Stomach (tissue), 9 donors: ENCODE measurements around the gene ABCF2. TPM values are rescaled to one million over a fixed set of nuclear protein-coding genes. Genes with fewer than 3 reads are reported as not detected.
A peak's percentile ranks its signal among the peaks of the same experiment; 100 is the strongest.

Experiments
- DNase-seq, 2 donors: peaks; one replicate each; pipeline versions ENCODE4 v3.0.0 to v3.0.0-alpha.2; 2013 to 2019
- H3K27ac ChIP-seq, 5 donors: fragments of 200-600 bp in 4 of 5; sonication (generic) in 4 of 5; one replicate each; pipeline ENCODE4 v1.5.1; 2013 to 2019; ENCODE audit warnings: mild to moderate bottlenecking in 1 of 5, moderate library complexity in 1 of 5
- H3K27me3 ChIP-seq, 3 donors: fragments of 200-600 bp; sonication (generic); one replicate each; pipeline ENCODE4 v1.5.1; 2017 to 2019; ENCODE audit warnings: mixed run types in 1 of 3
- H3K36me3 ChIP-seq, 4 donors: fragments of 200-600 bp; sonication (generic); 1 replicate in 3 of 4; 2 replicates in 1 of 4; pipeline ENCODE4 v1.5.1; 2016 to 2019
- H3K4me1 ChIP-seq, 4 donors: fragments of 200-600 bp; sonication (generic); one replicate each; pipeline ENCODE4 v1.5.1; 2016 to 2019
- H3K4me3 ChIP-seq, 4 donors: fragments of 200-600 bp; sonication (generic) in 3 of 4; one replicate each; pipeline ENCODE4 v1.5.1; 2016 to 2019; ENCODE audit warnings: mild to moderate bottlenecking in 1 of 4
- H3K9me3 ChIP-seq, 4 donors: fragments of 200-600 bp; sonication (generic); one replicate each; pipeline ENCODE4 v1.5.1; 2016 to 2019
- CTCF ChIP-seq, 7 experiments: fragments of 450-650 bp in 4 of 7; fragments of 200-600 bp in 3 of 7; sonication (generic) in 3 of 7; IDR thresholded peaks; one replicate each; pipeline ENCODE4 v1.5.1; 2016 to 2019; ENCODE audit warnings: antibody characterized with exemption in 7 of 7, control low read depth in 2 of 7, mild to moderate bottlenecking in 1 of 7
- EP300 ChIP-seq: sonication (generic); formaldehyde crosslinking; IDR thresholded peaks from one replicate; pipeline ENCODE4 v1.6.1; 2017; ENCODE audit warnings: antibody characterized with exemption
- POLR2A ChIP-seq, 4 donors: fragments of 450-650 bp; IDR thresholded peaks; one replicate each; pipeline ENCODE4 v1.6.1; 2016; ENCODE audit warnings: antibody characterized with exemption in 4 of 4, control low read depth in 2 of 4, mild to moderate bottlenecking in 1 of 4, moderate library complexity in 1 of 4
- POLR2AphosphoS5 ChIP-seq, 3 donors: sonication (generic); formaldehyde crosslinking; IDR thresholded peaks; one replicate each; pipeline ENCODE4 v1.6.1; 2016; ENCODE audit warnings: antibody characterized with exemption in 3 of 3
- WGBS, 5 donors: extraction: QIAGEN DNeasy Blood & Tissue Kit in 3 of 5; methylation state at CpG; one replicate each; pipeline versions ENCODE4 v1.1.5 to v1.1.7; 2013 to 2018; 5-methylcytosine and 5-hydroxymethylcytosine counted together
- intact Hi-C: fragments of 100-400 bp; cut with DNase I; formaldehyde crosslinking; loops from one replicate; pipeline ENCODE4 v1.15.1; 2023; ENCODE audit warnings: low total_unique reads
- polyA plus RNA-seq, 3 donors: library from polyadenylated mRNA; stranded (reverse); fragments of 200-250 nt; gene quantifications; one replicate each; pipeline ENCODE4 v1.2.3, GENCODE V29; 2013
- total RNA-seq, 5 donors: library from RNA; depleted of rRNA; stranded (reverse); fragments of >200 nt; gene quantifications; one replicate each; pipeline versions ENCODE4 v1.1.0 to v1.2.3, GENCODE V29; 2014 to 2016
- donor health status: healthy with polysubstance abuse.
- donor health status: Bipolar disorder and iron deficiency.
- donor health status: healthy.

Gene ABCF2
- total and polyA plus RNA-seq, 8 donors, result 5.2 to 28.0 (median 15.2) TPM

GRCh38 chr7:151245360-151246101 lies 18.5 kb upstream of the ABCF2 start:
- no peak for TF ChIP-seq POLR2A (IDR thresholded peaks at IDR 0.05)
- TF ChIP-seq CTCF (IDR thresholded peaks at IDR 0.05), result peak in 3 of 7 experiments; percentile 70 to 83 (median 74)
- no peak for TF ChIP-seq POLR2AphosphoS5 (IDR thresholded peaks at IDR 0.05)
- Histone ChIP-seq H3K4me3 (peak overlapping the region; percentile 41 to 53 (median 46)), H3K9me3 (no peaks in the 10 kb centered on the region), H3K36me3 (peaks cover 0 to 22% (median 18%) of the 10 kb centered on the region in 4 donors), H3K27me3 (peaks cover 0 to 38% (median 21%) of the 10 kb centered on the region in 3 donors), H3K4me1 (peaks cover 57 to 82% (median 76%) of the 10 kb centered on the region in 4 donors), H3K27ac (peak overlapping the region in 4 of 5 donors; percentile 20 to 93 (median 28))
- WGBS, 5 donors, result 5 to 14% (median 7%) methylated on average over 16 to 60 of the region's 60 CpGs
- DNase-seq, result peak; percentile 49 to 82
- intact Hi-C loops, result loop anchor here (10.0 kb wide), 1 partner anchor 59 kb away; no protein-coding TSS in a partner anchor

GRCh38 chr7:151244841-151245346 lies 17.9 kb upstream of the ABCF2 start:
- no peak for TF ChIP-seq EP300
- no peak for TF ChIP-seq CTCF (IDR thresholded peaks at IDR 0.05)
- no peak for TF ChIP-seq POLR2A (IDR thresholded peaks at IDR 0.05)
- TF ChIP-seq POLR2AphosphoS5 (IDR thresholded peaks at IDR 0.05), result no peak
- WGBS, 5 donors, result 6 to 24% (median 19%) methylated on average over 5 to 15 of the region's 15 CpGs
- H3K36me3 ChIP-seq, result peaks cover 0 to 28% (median 25%) of the 10 kb centered on the region in 4 donors
- peaks cover 0 to 38% (median 21%) of the 10 kb centered on the region in 3 donors for H3K27me3 ChIP-seq
- intact Hi-C loops, result loop anchor here (10.0 kb wide), 1 partner anchor 60 kb away; no protein-coding TSS in a partner anchor
- peak overlapping the region in 2 of 5 donors; percentile 20 to 93 for H3K27ac ChIP-seq
- H3K4me3 ChIP-seq, result peak overlapping the region; percentile 41 to 53 (median 46)
- H3K9me3 ChIP-seq, result no peaks in the 10 kb centered on the region
- H3K4me1 ChIP-seq, result peaks cover 52 to 79% (median 69%) of the 10 kb centered on the region in 4 donors
- no peak for DNase-seq

GRCh38 chr7:151244196-151244840 lies 17.3 kb upstream of the ABCF2 start:
- H3K4me1 ChIP-seq, result peaks cover 46 to 74% (median 64%) of the 10 kb centered on the region in 4 donors
- peak; percentile 55 to 84 for DNase-seq
- H3K4me3 ChIP-seq, result peak overlapping the region in 1 of 4 donors; percentile 46
- no peak for TF ChIP-seq EP300
- peak in 5 of 7 experiments; percentile 43 to 93 (median 87) for TF ChIP-seq CTCF (IDR thresholded peaks at IDR 0.05)
- intact Hi-C loops, result loop anchor here (10.0 kb wide), 1 partner anchor 60 kb away; no protein-coding TSS in a partner anchor
- peaks cover 0 to 38% (median 21%) of the 10 kb centered on the region in 3 donors for H3K27me3 ChIP-seq
- H3K36me3 ChIP-seq, result peaks cover 0 to 34% (median 31%) of the 10 kb centered on the region in 4 donors
- WGBS, 5 donors, result 19 to 32% (median 23%) methylated on average over 10 of the region's 10 CpGs
- no peaks in the 10 kb centered on the region for H3K9me3 ChIP-seq
- H3K27ac ChIP-seq, result peak overlapping the region in 2 of 5 donors; percentile 8 to 41
